ENCODE data around the gene PERM1. TPM values are rescaled to one million over a fixed set of nuclear protein-coding genes. Genes with fewer than 3 reads are reported as not detected.

Gene PERM1
- total RNA-seq, 4 donors from 2014 or later = 0.24 to 0.93 (median 0.44) TPM

DNA sequence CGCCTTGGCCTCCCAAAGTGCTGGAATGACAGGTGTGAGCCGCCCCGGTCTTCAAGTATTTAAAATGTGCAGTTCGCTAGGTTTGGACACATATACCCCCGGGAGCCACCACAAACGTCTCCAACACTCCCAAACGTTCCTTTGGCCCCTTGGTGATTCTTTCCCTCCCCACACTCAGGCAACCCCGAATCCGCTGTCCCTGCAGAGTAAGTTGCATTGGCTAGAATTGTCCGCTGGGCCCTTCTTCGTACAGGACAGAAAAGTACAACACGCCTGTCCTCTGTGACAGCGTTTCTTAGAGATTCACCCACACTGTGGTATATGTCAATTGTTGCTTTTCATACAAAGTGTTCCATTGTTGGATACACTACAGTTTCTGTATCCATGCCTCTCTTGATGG, 3.2 kb upstream of the PERM1 start:
- TF ChIP-seq POLR2A (IDR thresholded peaks at IDR 0.05) = no peak
- H3K4me3 ChIP-seq = no peak overlapping the region
- H3K27me3 ChIP-seq = peaks cover 60% of the 10 kb centered on the region
- peaks cover 7% of the 10 kb centered on the region for H3K4me1 ChIP-seq
- 81% methylated on average over 13 of the region's 13 CpGs for WGBS
- H3K27ac ChIP-seq = no peak overlapping the region
- no peaks in the 10 kb centered on the region for H3K36me3 ChIP-seq
- no peaks in the 10 kb centered on the region for H3K9me3 ChIP-seq
- DNase-seq (ENCODE audit: low spot score in 2 of 2) = no peak

DNA sequence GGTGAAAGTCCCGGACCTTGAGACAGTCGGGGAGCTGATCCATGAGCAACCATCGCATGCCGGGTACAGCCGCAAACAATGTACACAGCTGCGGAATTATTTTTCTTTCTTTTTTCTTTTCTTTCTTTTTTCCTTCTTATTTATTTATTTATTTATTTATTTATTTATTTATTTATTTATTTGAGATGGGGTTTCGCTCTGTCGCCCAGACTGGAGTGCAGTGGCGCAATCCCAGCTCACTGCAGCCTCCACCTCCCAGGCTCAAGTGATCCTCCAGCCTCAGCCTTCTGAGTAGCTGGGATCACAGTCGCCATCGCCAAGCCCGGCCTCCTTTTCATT, 2.6 kb upstream of the PERM1 start:
- WGBS = 61% methylated on average over 12 of the region's 12 CpGs

GRCh38 chr1:983798-984475, 2.0 kb upstream of the PERM1 start:
- Histone ChIP-seq H3K4me3 (no peak overlapping the region), H3K27me3 (peaks cover 67% of the 10 kb centered on the region), H3K9me3 (no peaks in the 10 kb centered on the region), H3K27ac (no peak overlapping the region), H3K4me1 (peaks cover 11% of the 10 kb centered on the region), H3K36me3 (no peaks in the 10 kb centered on the region)
- no peak for DNase-seq (ENCODE audit: low spot score in 2 of 2)
- TF ChIP-seq POLR2A (IDR thresholded peaks at IDR 0.05) = no peak
- TF ChIP-seq, protein P1, sequence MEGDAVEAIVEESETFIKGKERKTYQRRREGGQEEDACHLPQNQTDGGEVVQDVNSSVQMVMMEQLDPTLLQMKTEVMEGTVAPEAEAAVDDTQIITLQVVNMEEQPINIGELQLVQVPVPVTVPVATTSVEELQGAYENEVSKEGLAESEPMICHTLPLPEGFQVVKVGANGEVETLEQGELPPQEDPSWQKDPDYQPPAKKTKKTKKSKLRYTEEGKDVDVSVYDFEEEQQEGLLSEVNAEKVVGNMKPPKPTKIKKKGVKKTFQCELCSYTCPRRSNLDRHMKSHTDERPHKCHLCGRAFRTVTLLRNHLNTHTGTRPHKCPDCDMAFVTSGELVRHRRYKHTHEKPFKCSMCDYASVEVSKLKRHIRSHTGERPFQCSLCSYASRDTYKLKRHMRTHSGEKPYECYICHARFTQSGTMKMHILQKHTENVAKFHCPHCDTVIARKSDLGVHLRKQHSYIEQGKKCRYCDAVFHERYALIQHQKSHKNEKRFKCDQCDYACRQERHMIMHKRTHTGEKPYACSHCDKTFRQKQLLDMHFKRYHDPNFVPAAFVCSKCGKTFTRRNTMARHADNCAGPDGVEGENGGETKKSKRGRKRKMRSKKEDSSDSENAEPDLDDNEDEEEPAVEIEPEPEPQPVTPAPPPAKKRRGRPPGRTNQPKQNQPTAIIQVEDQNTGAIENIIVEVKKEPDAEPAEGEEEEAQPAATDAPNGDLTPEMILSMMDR (IDR thresholded peaks at IDR 0.05) = peak; percentile 27 to 95
- 29% methylated on average over 17 of the region's 29 CpGs for WGBS

More for the DNA sequence above, 2.6 kb upstream of the PERM1 start:
- peaks cover 62% of the 10 kb centered on the region for H3K27me3 ChIP-seq
- no peak for DNase-seq (ENCODE audit: low spot score in 2 of 2)
- TF ChIP-seq POLR2AphosphoS5 (IDR thresholded peaks at IDR 0.05) (no peak), EP300 (IDR thresholded peaks at IDR 0.05) (no peak), POLR2A (IDR thresholded peaks at IDR 0.05) (no peak)
- TF ChIP-seq, protein P1 (IDR thresholded peaks at IDR 0.05) = no peak
- H3K27ac ChIP-seq = no peak overlapping the region
- H3K4me1 ChIP-seq = peaks cover 11% of the 10 kb centered on the region
- H3K4me3 ChIP-seq = no peak overlapping the region
- H3K36me3 ChIP-seq = no peaks in the 10 kb centered on the region
- H3K9me3 ChIP-seq = no peaks in the 10 kb centered on the region

GRCh38 chr1:982765-983436, 1.0 kb upstream of the PERM1 start:
- Histone ChIP-seq H3K9me3 (no peaks in the 10 kb centered on the region), H3K27me3 (peaks cover 72% of the 10 kb centered on the region), H3K4me3 (no peak overlapping the region), H3K4me1 (peaks cover 11% of the 10 kb centered on the region), H3K36me3 (no peaks in the 10 kb centered on the region), H3K27ac (no peak overlapping the region)
- TF ChIP-seq POLR2AphosphoS5 (IDR thresholded peaks at IDR 0.05) (no peak), EP300 (IDR thresholded peaks at IDR 0.05) (no peak), POLR2A (IDR thresholded peaks at IDR 0.05) (no peak)
- TF ChIP-seq, protein P1 (IDR thresholded peaks at IDR 0.05) = no peak
- WGBS = 70% methylated on average over 18 of the region's 43 CpGs
- DNase-seq (ENCODE audit: low spot score in 2 of 2) = no peak

DNA sequence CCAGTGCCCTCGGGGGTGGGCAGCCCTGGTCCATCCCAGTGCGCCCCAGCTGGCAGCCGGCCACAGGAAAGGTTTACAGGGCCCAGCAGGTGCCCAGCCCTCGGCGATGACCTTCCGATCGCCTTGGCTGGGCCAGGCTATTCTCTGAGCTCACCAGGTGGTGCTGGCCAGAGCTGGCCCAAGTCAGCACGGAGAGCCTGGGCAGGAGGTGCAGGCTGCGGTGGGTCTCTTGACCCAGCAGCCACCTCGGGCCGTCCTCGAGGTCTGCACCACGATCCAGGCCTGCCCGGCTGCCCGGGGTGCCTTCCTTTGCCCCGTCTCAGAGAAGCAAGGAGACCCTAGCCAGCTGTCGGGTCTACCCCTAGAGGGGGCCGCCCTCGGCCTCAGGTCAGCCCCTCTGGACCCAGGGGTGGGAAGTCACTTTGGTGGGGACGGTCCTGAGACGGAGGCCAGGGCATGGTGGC, 370 bp downstream of the PERM1 start:
- peaks cover 70% of the 10 kb centered on the region for H3K27me3 ChIP-seq
- TF ChIP-seq, protein P1 (IDR thresholded peaks at IDR 0.05) = no peak
- TF ChIP-seq POLR2A (IDR thresholded peaks at IDR 0.05) (no peak), EP300 (IDR thresholded peaks at IDR 0.05) (no peak), POLR2AphosphoS5 (IDR thresholded peaks at IDR 0.05) (no peak)

More for the DNA sequence above, 370 bp downstream of the PERM1 start:
- H3K36me3 ChIP-seq = no peaks in the 10 kb centered on the region
- H3K9me3 ChIP-seq = no peaks in the 10 kb centered on the region
- H3K4me1 ChIP-seq = peaks cover 11% of the 10 kb centered on the region
- H3K4me3 ChIP-seq = no peak overlapping the region
- H3K27ac ChIP-seq = no peak overlapping the region
- 90% methylated on average over 2 of the region's 21 CpGs for WGBS
- no peak for DNase-seq (ENCODE audit: low spot score in 2 of 2)
